ENCODE measurements around the gene ZNF189. TPM values are rescaled to one million over a fixed set of nuclear protein-coding genes. Genes with fewer than 3 reads are reported as not detected.

The ZNF189 gene
- total RNA-seq, 4 donors from 2014 or later: 17.0 to 29.2 (median 21.0) TPM

DNA sequence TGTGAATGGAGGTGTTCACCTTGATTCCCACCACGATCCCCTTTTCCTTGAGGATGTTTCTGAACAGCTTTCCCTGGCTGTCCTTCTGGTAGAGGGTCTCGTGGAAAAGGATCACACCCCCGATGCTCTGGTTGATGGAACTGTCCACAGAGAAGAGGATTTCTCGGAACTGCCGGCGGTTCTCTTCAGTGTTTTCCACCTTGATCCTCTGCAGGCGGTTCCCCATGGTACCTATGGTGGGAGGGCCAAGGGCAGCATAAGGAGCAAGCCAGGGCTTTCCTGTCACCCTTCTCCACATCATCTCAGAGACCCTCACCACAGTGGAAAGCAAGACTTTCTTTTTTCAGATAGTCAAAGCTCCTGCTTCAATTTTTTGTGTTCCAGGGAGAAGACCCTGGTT is 31.1 kb downstream of the ZNF189 start:
- no peak for DNase-seq (ENCODE audit: low spot score)
- no peak for ATAC-seq (ENCODE audit: low FRiP score)
- TF ChIP-seq, protein P1, sequence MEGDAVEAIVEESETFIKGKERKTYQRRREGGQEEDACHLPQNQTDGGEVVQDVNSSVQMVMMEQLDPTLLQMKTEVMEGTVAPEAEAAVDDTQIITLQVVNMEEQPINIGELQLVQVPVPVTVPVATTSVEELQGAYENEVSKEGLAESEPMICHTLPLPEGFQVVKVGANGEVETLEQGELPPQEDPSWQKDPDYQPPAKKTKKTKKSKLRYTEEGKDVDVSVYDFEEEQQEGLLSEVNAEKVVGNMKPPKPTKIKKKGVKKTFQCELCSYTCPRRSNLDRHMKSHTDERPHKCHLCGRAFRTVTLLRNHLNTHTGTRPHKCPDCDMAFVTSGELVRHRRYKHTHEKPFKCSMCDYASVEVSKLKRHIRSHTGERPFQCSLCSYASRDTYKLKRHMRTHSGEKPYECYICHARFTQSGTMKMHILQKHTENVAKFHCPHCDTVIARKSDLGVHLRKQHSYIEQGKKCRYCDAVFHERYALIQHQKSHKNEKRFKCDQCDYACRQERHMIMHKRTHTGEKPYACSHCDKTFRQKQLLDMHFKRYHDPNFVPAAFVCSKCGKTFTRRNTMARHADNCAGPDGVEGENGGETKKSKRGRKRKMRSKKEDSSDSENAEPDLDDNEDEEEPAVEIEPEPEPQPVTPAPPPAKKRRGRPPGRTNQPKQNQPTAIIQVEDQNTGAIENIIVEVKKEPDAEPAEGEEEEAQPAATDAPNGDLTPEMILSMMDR (IDR thresholded peaks at IDR 0.05): no peak

DNA sequence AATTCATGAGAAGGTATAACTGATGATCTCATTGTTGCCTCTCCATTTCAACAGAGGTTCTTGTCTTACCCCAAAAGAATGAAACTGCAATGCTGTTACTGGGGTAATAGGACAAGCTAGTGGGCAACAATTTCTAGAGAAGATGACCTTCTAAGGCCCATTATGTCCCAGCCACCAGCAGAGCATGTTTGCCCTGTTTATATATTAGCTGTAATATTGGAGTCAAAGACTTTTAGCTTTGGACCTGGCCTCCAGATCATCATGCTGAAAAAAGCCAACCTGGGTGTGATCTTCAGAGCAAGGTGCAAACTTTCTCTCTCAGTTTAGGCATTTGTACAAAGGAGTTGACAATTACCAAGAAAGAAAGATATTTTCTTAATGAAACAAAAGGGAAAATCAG is 33.5 kb downstream of the ZNF189 start:
- TF ChIP-seq, protein P1 (IDR thresholded peaks at IDR 0.05): no peak
- ATAC-seq (ENCODE audit: low FRiP score) (no peak), DNase-seq (ENCODE audit: low spot score) (no peak)

DNA sequence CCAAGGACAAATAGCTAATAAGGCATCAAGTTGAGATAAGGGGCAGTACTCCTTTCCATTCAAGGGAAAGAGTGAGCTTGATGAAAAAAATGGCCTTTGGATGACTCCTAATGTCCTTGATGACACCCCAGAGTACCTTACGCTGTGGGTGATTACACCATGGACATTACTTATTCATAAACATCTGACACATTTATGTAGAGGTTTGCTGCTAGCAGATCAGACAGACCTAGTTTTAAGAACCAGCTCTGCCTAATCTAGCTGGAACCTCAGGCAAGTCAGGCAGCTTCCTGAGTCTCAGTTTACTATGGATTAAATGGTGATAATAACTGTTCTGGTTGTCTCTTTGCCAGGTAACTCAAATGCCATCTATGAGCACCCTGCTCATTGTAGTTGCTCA is 34.1 kb downstream of the ZNF189 start:
- no peak for ATAC-seq (ENCODE audit: low FRiP score)
- no peak for DNase-seq (ENCODE audit: low spot score)
- TF ChIP-seq, protein P1 (IDR thresholded peaks at IDR 0.05): no peak

DNA sequence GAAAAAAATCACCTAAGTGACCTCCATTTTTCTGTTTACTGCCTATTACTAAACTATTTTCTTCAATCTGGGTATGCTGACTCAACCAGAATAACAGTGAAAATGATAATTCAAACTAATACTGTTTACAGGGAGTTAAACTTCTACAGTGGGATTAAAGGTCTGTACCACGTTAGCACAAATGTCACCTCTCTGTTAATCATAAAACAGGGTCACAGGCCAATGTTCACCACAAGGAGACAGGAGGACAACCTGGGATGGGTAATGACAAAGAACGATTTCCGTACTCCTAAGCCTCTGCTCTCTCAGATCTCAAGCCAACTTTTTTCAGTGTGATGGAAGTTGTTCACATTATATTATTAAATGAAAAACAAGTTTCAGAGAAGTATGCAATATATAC is 34.6 kb downstream of the ZNF189 start:
- TF ChIP-seq, protein P1 (IDR thresholded peaks at IDR 0.05): no peak
- ATAC-seq (ENCODE audit: low FRiP score) (no peak), DNase-seq (ENCODE audit: low spot score) (no peak)

DNA sequence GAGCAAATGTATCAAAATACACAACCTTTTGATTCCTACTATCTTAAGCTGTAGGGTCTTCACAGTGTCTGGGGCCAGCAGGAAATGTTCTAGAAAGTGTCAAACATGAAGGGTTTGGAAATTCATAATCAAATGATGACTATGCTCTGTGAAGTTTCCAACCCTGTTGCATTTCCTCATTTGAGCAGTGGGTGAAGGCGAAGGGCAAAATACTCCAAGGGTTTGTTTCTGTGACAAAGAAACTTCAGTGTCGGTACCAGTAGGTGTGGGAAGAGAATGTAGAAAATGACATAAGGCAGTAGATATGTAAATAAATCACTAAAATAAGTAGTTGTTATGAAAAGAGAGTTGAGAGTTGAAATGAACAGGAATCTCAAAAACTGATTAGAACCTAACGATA is 36.3 kb downstream of the ZNF189 start:
- DNase-seq (ENCODE audit: low spot score) (no peak), ATAC-seq (ENCODE audit: low FRiP score) (no peak)
- TF ChIP-seq, protein P1 (IDR thresholded peaks at IDR 0.05): no peak

DNA sequence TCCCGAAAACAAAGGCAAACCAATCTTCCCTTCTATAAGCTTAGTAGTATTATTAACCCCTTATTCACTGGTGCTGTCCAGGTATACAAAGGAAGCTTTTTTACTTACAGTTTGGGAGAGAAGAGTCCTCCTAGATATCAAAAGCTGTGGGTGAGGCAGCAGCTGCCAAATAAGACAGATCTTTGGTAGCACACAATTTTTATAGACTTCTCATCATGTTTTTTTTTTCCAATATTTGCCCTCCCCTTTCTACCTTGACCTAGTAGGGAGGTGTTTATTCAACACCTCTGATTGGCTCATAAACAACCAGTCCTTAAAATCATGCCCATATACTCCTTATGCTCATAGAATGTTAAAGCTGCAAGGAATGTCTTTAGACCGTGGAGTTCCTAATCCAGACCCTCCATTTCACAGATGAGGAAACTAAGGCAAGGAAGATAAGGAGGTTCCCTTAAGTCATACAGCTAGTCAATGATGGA is 37.0 kb downstream of the ZNF189 start, which contains the start of gene ALDOB:
Gene ALDOB, minus strand, starts transcription at position 174 of the 479 bp plus-strand sequence. CDS start 4,887 bp downstream, outside the sequence.
- DNase-seq (ENCODE audit: low spot score) (no peak), ATAC-seq (ENCODE audit: low FRiP score) (no peak)
- TF ChIP-seq, protein P1 (IDR thresholded peaks at IDR 0.05): no peak

DNA sequence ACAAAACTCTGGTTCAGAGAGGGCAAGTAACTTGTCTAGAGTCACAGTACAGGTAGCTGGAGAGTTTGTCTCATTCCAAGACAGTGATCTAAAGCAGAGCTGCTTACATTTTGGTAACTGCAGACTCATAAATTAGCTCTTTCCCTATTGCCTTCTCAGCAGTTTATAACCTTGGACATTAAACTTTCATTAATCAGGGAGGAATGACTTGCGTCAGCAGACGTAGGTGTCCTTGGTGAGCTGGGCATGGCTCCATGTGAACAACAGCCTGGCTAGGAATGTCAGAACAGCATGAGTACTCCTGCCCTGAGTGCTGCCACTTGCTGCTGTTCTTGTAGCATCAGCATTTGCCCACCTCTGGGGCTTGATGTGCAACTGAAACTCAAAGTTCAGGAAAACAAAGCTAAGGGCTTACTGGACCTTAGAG is 39.2 kb downstream of the ZNF189 start:
- ATAC-seq (ENCODE audit: low FRiP score) (no peak), DNase-seq (ENCODE audit: low spot score) (no peak)
- TF ChIP-seq, protein P1 (IDR thresholded peaks at IDR 0.05): no peak

All from omental fat pad (tissue), 4 donors.